Stimulated activated CD4-positive, alpha-beta T cell treated with anti-CD3 and anti-CD28 coated beads, Interleukin-1b, Interleukin-23, amount 100 ng/mL, for 1 hour (primary cell): ENCODE results near the gene NCAPG.

Source experiments
- DNase-seq, 2 donors: peaks; one replicate each; pipeline ENCODE4 v3.0.0-alpha.2; 2020; ENCODE audit warnings: low read depth in 2 of 2

Gene NCAPG

DNA sequence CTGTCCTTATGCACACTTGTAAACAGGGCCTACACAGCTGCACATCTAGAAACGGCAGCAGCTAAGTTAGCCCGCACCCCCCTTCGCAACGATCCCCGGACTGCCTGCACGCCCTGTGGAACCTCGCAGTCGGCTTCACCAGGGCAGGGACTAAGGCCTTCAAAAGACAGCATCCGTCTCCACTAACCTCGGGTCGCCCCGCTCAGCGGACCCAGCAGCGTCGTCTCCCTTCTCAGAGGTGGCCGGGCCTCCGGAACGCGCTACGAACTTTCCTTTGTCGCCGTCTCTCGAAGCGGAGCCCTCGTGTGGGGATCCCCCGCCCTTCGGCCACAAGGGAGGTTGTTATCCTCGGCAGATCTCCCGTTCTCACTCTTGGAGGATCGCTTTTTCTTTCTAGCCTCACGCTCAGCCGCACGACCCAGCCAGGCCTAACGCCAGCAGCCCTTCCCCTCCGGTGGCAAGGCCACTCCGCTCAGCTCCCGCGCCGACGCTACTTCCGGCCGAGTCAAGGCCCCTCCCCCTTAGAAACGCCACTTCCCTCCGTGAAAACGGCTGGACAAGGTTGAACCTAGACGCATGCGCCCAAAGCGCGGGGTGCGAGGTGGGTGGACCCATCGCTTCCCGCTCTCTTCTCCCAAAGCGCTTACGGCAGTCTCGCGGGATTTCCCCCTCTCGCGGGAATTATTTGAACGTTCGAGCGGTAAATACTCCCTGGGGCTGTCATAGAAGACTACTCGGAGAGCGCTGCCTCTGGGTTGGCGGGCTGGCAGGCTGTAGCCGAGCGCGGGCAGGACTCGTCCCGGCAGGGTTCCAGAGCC lies at the start of gene NCAPG, which contains the start of gene DCAF16:
TSS of gene NCAPG (plus strand) at position 720 of the 818 bp plus-strand sequence. CDS start 99 bp downstream, outside the sequence.
TSS of gene DCAF16 (minus strand) at position 498 of the 818 bp plus-strand sequence. CDS start 6,616 bp downstream, outside the sequence.
- DNase-seq = peak; percentile 97 to 98

DNA sequence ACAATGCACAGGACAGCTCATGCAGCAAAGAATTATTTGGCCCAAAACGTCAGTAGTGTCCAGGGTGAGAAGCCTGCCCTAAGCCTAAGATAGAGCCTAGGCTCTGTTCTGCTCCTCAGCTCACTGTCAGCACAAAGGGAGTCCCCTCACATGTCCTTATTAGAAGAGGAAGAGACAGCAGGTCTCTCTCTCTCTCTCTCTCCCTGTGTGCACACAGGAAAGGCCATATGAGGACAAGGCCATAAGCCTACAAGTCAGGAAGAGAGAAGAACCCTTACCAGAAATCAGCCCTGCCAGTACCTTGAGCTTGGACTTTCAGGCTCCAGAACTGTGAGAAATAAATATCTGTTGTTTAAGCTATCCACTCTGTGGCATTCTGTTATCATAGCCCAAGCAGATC lies 49.7 kb upstream of the NCAPG start:
- DNase-seq = no peak

DNA sequence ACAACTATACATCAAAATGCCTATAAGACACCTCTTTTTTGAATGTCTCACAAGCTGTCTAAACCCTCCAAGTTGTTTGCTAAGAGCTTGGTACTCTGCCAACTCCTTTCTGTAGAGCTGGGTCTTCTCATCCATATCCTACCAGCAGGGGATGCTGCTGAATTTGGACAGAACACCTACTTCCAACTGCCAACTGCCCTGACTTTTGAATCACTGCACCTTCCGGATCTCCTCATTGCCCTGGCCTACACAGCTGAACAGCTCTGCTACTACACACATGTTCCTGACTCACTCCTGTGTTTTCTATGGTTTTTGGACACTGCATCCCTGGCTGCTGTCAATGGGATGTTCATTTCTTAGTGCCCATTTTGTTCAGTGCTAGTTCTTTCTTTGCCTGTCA lies 48.1 kb upstream of the NCAPG start:
- no peak for DNase-seq

GRCh38 chr4:17763416-17763815 lies 47.4 kb upstream of the NCAPG start:
- DNase-seq = no peak

DNA sequence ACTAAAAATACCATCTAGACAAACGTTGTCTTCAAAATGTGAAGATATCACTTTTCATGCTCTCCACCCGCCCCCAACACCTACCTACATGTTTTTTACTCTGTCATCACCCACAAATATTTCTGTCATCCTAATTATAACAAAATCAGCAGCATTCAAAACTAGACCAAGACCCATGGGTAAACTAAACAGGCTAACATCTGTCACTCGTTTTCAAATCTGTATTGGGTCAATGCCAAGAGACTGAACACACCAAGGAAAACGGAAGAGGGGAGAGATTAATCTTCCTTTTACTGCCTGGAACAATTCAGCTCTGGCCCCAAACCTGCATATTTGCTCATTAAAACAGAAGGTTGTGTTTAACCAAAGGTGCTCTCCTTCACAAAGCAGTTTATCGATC lies 46.8 kb upstream of the NCAPG start:
- no peak for DNase-seq

GRCh38 chr4:17765514-17766286 lies 45.1 kb upstream of the NCAPG start:
- DNase-seq = no peak

GRCh38 chr4:17766826-17767458 lies 43.8 kb upstream of the NCAPG start:
- DNase-seq = no peak

- DNase-seq = no peak
These were observed 41.2 kb upstream of the NCAPG start for GRCh38 chr4:17769406-17770174.

DNA sequence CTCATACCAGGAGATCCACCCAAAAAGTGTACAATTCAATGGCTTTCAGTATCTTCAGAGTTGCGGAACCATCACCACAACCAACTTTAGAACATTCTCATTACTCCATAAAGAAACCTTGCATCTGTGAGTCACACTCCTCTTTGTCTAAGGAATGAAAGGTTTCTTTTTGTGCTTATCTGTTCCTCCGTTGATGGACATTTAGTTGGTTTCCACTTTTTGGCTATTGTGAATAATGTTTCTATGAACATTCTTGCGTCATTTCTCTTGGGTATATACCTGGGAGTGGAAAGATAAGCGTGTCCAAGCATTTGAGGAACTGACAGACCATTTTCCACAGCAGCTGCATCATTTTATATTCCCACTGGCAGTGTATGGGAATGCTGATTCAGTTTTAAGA lies 39.9 kb upstream of the NCAPG start:
- no peak for DNase-seq

DNA sequence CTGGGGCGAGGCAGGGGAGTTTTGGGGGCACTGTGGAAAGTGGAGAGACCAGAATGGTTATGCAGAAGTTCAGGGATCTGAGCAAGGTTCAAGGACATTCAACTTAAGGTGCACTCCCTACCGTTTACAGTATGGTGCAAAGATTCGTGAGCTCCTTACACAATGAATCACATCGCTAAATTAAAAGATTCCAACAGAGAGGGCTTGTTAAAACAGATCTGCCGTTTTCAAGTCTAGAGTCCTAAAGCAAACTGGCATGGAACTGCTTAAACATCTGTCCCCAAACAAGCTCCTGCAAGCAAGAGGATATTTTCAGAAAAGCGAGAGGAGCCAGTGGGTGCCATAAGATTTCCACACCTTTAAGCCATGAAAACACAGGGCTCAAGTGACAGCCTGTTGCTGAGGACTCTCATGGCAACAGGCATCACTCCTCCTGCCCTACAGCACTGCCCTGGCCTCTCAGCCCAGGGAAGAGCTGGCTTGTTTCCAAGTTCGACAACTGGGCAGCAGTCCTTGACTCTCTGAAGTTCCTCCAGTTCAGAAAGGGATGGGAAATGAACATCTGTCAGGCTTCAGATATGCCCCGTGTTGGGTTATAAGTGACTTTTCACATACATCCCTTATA lies 39.4 kb upstream of the NCAPG start:
- no peak for DNase-seq

GRCh38 chr4:17773135-17773698 lies 37.6 kb upstream of the NCAPG start:
- no peak for DNase-seq

DNA sequence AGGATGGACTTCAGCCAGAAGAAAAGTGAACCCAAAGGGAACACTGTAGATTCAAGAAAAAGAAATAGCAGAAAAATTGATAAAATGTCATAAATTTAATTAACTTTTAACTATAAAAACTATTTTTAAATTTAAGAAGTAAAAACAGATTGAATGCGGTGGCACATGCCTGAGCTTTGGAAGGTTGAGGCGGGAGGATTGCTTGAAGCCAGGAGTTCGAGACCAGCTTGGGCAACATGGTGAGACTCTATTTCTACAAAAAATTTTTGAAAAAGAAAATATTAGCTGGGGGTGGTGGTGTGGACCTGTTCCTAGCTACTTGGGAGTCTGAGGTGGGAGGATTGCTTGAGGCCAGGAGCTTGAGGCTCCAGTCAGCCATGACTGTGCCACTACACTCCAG lies 32.3 kb upstream of the NCAPG start:
- no peak for DNase-seq

- DNase-seq = no peak
These were observed 30.1 kb upstream of the NCAPG start for GRCh38 chr4:17780501-17781299.

GRCh38 chr4:17781300-17782287 lies 29.2 kb upstream of the NCAPG start, which contains the start of gene FAM184B:
Gene FAM184B, minus strand, starts transcription at chr4:17781621. Its CDS starts 322 bp downstream, at chr4:17781299.
- no peak for DNase-seq

DNA sequence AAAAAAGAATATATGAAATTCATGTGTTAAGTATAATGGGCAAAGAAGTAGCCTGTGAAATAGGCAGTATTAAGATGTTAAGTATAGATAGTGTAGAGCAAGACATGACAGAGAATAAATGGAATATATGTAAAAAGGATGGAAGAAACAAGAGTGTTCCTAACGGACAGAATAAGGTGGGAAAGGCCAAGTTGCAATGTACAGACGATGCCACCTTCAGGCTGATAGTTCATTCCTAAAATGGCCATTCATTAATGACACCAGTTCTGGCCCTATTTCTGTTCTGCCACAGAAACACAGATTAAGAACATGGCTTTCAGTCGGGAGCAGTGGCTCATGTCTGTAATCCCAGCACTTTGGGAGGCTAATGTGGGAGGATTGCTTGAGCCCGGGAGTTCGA lies 24.9 kb upstream of the NCAPG start:
- DNase-seq = no peak

- DNase-seq = no peak
These were observed 24.2 kb upstream of the NCAPG start for GRCh38 chr4:17786567-17786966.

DNA sequence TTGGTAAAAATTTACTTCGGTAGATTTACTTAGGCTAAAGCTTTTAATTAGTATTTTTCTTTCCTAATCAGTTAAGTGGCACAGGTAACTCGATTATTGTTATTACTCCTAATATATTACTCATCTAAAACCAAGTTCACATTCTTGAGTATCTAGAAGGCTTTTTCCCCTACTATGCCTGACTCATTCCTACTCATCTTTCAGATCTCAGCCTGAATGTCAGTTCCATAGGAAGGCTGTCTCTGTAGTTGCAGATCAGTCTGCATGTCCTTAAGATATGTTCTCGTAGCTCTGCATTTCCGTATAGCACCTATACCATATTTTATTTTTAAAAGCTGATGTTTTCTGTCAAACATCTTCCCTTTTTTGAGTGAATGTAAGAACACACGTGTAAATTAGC lies 23.5 kb upstream of the NCAPG start:
- DNase-seq = no peak

DNA sequence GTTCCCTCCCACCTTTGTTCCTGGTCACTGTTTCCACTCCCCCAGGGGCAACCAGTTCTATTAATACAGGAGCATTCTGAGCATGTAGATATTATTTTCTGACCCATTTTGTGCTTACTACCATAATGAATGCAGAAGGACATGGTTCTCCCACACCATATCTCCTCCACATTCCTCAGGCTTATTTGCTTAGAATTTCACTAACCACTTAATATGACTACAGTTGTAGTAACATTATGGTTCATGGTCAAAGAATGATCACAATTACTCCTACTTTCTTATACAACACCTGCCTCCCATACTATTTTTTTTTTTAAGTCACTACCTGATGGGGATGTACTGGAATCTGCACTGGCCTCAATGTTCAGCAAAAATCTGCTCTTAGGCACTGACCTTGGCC lies 21.8 kb upstream of the NCAPG start:
- DNase-seq = no peak

- no peak for DNase-seq
These were observed 16.0 kb upstream of the NCAPG start for GRCh38 chr4:17794730-17795129.
